ENCODE measurements around the gene APCDD1. TPM values are rescaled to one million over a fixed set of nuclear protein-coding genes. Genes with fewer than 3 reads are reported as not detected.
A peak's percentile ranks its signal among the peaks of the same experiment; 100 is the strongest.
"Not testable (repeated sequence)": the region's sequence is repeated elsewhere in the genome, so short reads cannot be mapped to it uniquely, and the experiment has no call there.

Gene APCDD1
- total RNA-seq, 1 donor from 2014 or later = 0.91 TPM

GRCh38 chr18:10524507-10525370 lies 70.3 kb downstream of the APCDD1 start:
- peak; percentile 79 for DNase-seq (ENCODE audit: low read depth)

- DNase-seq (ENCODE audit: low read depth) = no peak
Measured at GRCh38 chr18:10525371-10525691, 70.9 kb downstream of the APCDD1 start.

GRCh38 chr18:10525697-10526560 lies 71.5 kb downstream of the APCDD1 start, which contains the start of gene NAPG:
Gene NAPG (plus strand): TSS chr18:10526027. CDS start chr18:10526103, 76 bp downstream.
- peak; percentile 94 for DNase-seq (ENCODE audit: low read depth)

GRCh38 chr18:10526561-10526949 lies 72.1 kb downstream of the APCDD1 start:
- DNase-seq (ENCODE audit: low read depth) = no peak

- DNase-seq (ENCODE audit: low read depth) = no peak
Measured at GRCh38 chr18:10528439-10528838, 74.0 kb downstream of the APCDD1 start.

GRCh38 chr18:10530002-10530401 lies 75.6 kb downstream of the APCDD1 start:
- DNase-seq (ENCODE audit: low read depth) = no peak

- DNase-seq (ENCODE audit: low read depth) = no peak
Measured at GRCh38 chr18:10530852-10531251, 76.4 kb downstream of the APCDD1 start.

- DNase-seq (ENCODE audit: low read depth) = no peak
Measured at GRCh38 chr18:10533111-10533510, 78.7 kb downstream of the APCDD1 start.

- DNase-seq (ENCODE audit: low read depth) = no peak
Measured at GRCh38 chr18:10536280-10536679, 81.8 kb downstream of the APCDD1 start.

- no peak for DNase-seq (ENCODE audit: low read depth)
Measured at GRCh38 chr18:10537765-10538164, 83.3 kb downstream of the APCDD1 start.

- DNase-seq (ENCODE audit: low read depth) = not testable (repeated sequence)
Measured at GRCh38 chr18:10539124-10539523, 84.7 kb downstream of the APCDD1 start.

Other genes with a start within 250 kb of the APCDD1 start
- 34.0 and 39.3 TPM in 2 replicates for gene NAPG, start 71.4 kb downstream of the APCDD1 start, total RNA-seq